Ascending aorta (tissue), 2 donors: ENCODE results near the gene SCML1. TPM values are rescaled to one million over a fixed set of nuclear protein-coding genes. Genes with fewer than 3 reads are reported as not detected.
A peak's percentile ranks its signal among the peaks of the same experiment; 100 is the strongest.

Experiments used
- DNase-seq, 2 donors: peaks; one replicate each; pipeline ENCODE4 v3.0.0-alpha.2; 2019; ENCODE audit warnings: low spot score in 2 of 2
- H3K27ac ChIP-seq, 2 donors: fragments of 200-600 bp; sonication (generic); one replicate each; pipeline ENCODE4 v1.5.1; 2016 to 2017; ENCODE audit warnings: mild to moderate bottlenecking in 1 of 2
- H3K27me3 ChIP-seq: fragments of 200-600 bp; sonication (generic); one replicate; pipeline ENCODE4 v1.5.1; 2017
- H3K36me3 ChIP-seq, 2 donors: fragments of 200-600 bp; sonication (generic); one replicate each; pipeline ENCODE4 v1.5.1; 2016
- H3K4me1 ChIP-seq, 2 donors: fragments of 200-600 bp; sonication (generic); one replicate each; pipeline ENCODE4 v1.5.1; 2016 to 2017; ENCODE audit warnings: mild to moderate bottlenecking in 1 of 2
- H3K4me3 ChIP-seq, 2 donors: fragments of 200-600 bp; sonication (generic); one replicate each; pipeline ENCODE4 v1.5.1; 2016 to 2017; ENCODE audit warnings: mild to moderate bottlenecking in 1 of 2
- H3K9me3 ChIP-seq, 2 donors: fragments of 200-600 bp; sonication (generic); one replicate each; pipeline ENCODE4 v1.5.1; 2016
- CTCF ChIP-seq, 3 experiments: fragments of 200-600 bp in 2 of 3; fragments of 450-650 bp in 1 of 3; sonication (generic) in 2 of 3; IDR thresholded peaks; one replicate each; pipeline ENCODE4 v1.5.1; 2016 to 2019; ENCODE audit warnings: antibody characterized with exemption in 3 of 3, mild to moderate bottlenecking in 1 of 3, moderate library complexity in 1 of 3
- intact Hi-C: fragments of 100-400 bp; cut with DNase I; formaldehyde crosslinking; loops from one replicate; pipeline ENCODE4 v1.15.1; 2023
- total RNA-seq: library from RNA; depleted of rRNA; stranded (reverse); fragments of >200 nt; gene quantifications from one replicate; pipeline ENCODE4 v1.1.0, GENCODE V29; 2016

The SCML1 gene
- 5.7 TPM for total RNA-seq

GRCh38 chrX:17736856-17737709, at the start of gene SCML1:
SCML1 (plus strand) TSS chrX:17737493; CDS start chrX:17744187, 6,694 bp downstream.
- peaks cover 0 to 3% of the 10 kb centered on the region in 2 donors for H3K4me1 ChIP-seq
- H3K27me3 ChIP-seq: no peaks in the 10 kb centered on the region
- H3K27ac ChIP-seq: peak within 1 kb of the TSS; percentile 92 to 95
- no peaks in the 10 kb centered on the region for H3K36me3 ChIP-seq
- TF ChIP-seq CTCF (IDR thresholded peaks at IDR 0.05): no peak
- intact Hi-C loops: loop anchor here (5.0 to 10.0 kb wide), 3 partner anchors 152 to 950 kb away; partner anchors contain the start of genes NHS and TXLNG
- DNase-seq: peak; percentile 88 to 98
- H3K9me3 ChIP-seq: no peaks in the 10 kb centered on the region
- peak within 1 kb of the TSS; percentile 55 to 69 for H3K4me3 ChIP-seq

- intact Hi-C loops: loop anchor here (10.0 kb wide), 1 partner anchor 63 kb away; no protein-coding TSS in a partner anchor
- H3K36me3 ChIP-seq: no peaks in the 10 kb centered on the region
Observed at GRCh38 chrX:17687648-17688047, 49.6 kb upstream of the SCML1 start.

GRCh38 chrX:17689971-17690409, 47.3 kb upstream of the SCML1 start:
- Histone ChIP-seq H3K9me3 (no peaks in the 10 kb centered on the region), H3K27me3 (no peaks in the 10 kb centered on the region), H3K4me3 (no peak overlapping the region), H3K4me1 (peaks cover 0 to 8% of the 10 kb centered on the region in 2 donors), H3K36me3 (no peaks in the 10 kb centered on the region), H3K27ac (peak overlapping the region in 1 of 2 donors; percentile 59)
- no peak for DNase-seq
- intact Hi-C loops: loop anchor here (1.0 to 10.0 kb wide), 6 partner anchors 65 to 853 kb away; partner anchors contain the start of gene NHS
- peak; percentile 54 to 75 (median 56) for TF ChIP-seq CTCF (IDR thresholded peaks at IDR 0.05)

More at GRCh38 chrX:17687648-17688047, 49.6 kb upstream of the SCML1 start:
- no peak overlapping the region for H3K27ac ChIP-seq
- H3K4me1 ChIP-seq: peaks cover 0 to 8% of the 10 kb centered on the region in 2 donors
- H3K9me3 ChIP-seq: no peaks in the 10 kb centered on the region
- no peak overlapping the region for H3K4me3 ChIP-seq
- no peak for DNase-seq
- no peaks in the 10 kb centered on the region for H3K27me3 ChIP-seq
- no peak for TF ChIP-seq CTCF (IDR thresholded peaks at IDR 0.05)

GRCh38 chrX:17692709-17693346, 44.5 kb upstream of the SCML1 start:
- Histone ChIP-seq H3K9me3 (no peaks in the 10 kb centered on the region), H3K27ac (no peak overlapping the region), H3K27me3 (no peaks in the 10 kb centered on the region), H3K36me3 (no peaks in the 10 kb centered on the region), H3K4me3 (no peak overlapping the region), H3K4me1 (peaks cover 0 to 8% of the 10 kb centered on the region in 2 donors)
- no peak for DNase-seq
- TF ChIP-seq CTCF (IDR thresholded peaks at IDR 0.05): no peak
- intact Hi-C loops: loop anchor here (5.0 kb wide), 2 partner anchors 156 to 856 kb away; no protein-coding TSS in a partner anchor

- no peaks in the 10 kb centered on the region for H3K9me3 ChIP-seq
- intact Hi-C loops: no loop called here
- TF ChIP-seq CTCF (IDR thresholded peaks at IDR 0.05): no peak
- no peak overlapping the region for H3K27ac ChIP-seq
- H3K4me1 ChIP-seq: no peaks in the 10 kb centered on the region
- H3K27me3 ChIP-seq: no peaks in the 10 kb centered on the region
- DNase-seq: no peak
- no peak overlapping the region for H3K4me3 ChIP-seq
- no peaks in the 10 kb centered on the region for H3K36me3 ChIP-seq
Observed at GRCh38 chrX:17697191-17697590, 40.1 kb upstream of the SCML1 start.
